RWPE1 (cell line): ENCODE data around the gene SLC38A8.
A peak's percentile ranks its signal among the peaks of the same experiment; 100 is the strongest.

Experiments used
- CTCF ChIA-PET: fragments of 350-600 bp; sonication (Branson Sonifier 250); formaldehyde crosslinking; extraction: SDS; loops from one replicate; lab custom pipeline; 2021; lab: Yijun Ruan, JAX
- POLR2A ChIA-PET: fragments of 400-600 bp; formaldehyde crosslinking; extraction: SDS; loops from one replicate; lab custom pipeline; 2020; ENCODE audit warnings: antibody characterized with exemption; ENCODE audit not compliant: low non-redundant PET; lab: Yijun Ruan, JAX
- DNase-seq: peaks from one replicate; pipeline ENCODE4 v3.0.0; 2012; ENCODE audit warnings: low spot score
- H3K27ac ChIP-seq: fragments of 450-650 bp; 2 replicates; pipeline ENCODE4 v1.5.1; 2017
- CTCF ChIP-seq: fragments of 450-650 bp; conservative IDR thresholded peaks from 2 replicates; pipeline ENCODE4 v1.5.1; 2017; ENCODE audit warnings: low read depth, mild to moderate bottlenecking

SLC38A8 gene

GRCh38 chr16:84054916-84055315, 12.3 kb upstream of the SLC38A8 start:
- no peak for TF ChIP-seq CTCF
- H3K27ac ChIP-seq: peak overlapping the region; percentile 21; the same call in 1 of the 2 replicates
- POLR2A ChIA-PET: no interaction called here
- CTCF ChIA-PET: interaction anchor here (1.0 kb wide), 1 partner anchor 8 kb away, joined by 3 read pairs; no protein-coding TSS in a partner anchor
- no peak for DNase-seq

- POLR2A ChIA-PET: no interaction called here
- H3K27ac ChIP-seq: no peak overlapping the region
- CTCF ChIA-PET: interaction anchor here (0.5 to 1.0 kb wide), 3 partner anchors 9 to 549 kb away, joined by 3 read pairs; no protein-coding TSS in a partner anchor
- DNase-seq: no peak
- TF ChIP-seq CTCF: no peak
Observed at GRCh38 chr16:84054271-84054670, 11.7 kb upstream of the SLC38A8 start.

GRCh38 chr16:84053237-84053636, 10.6 kb upstream of the SLC38A8 start:
- POLR2A ChIA-PET: no interaction called here
- no peak overlapping the region for H3K27ac ChIP-seq
- DNase-seq: no peak
- TF ChIP-seq CTCF: no peak
- CTCF ChIA-PET: interaction anchor here (0.5 to 1.1 kb wide), 2 partner anchors 10 to 91 kb away, joined by 3 to 4 read pairs; no protein-coding TSS in a partner anchor

GRCh38 chr16:84052071-84052622, 9.6 kb upstream of the SLC38A8 start:
- TF ChIP-seq CTCF: no peak
- ChIA-PET POLR2A (no interaction called here), CTCF (interaction anchor here (0.7 to 1.1 kb wide), 2 partner anchors 11 to 98 kb away, joined by 3 to 4 read pairs; no protein-coding TSS in a partner anchor)
- DNase-seq: no peak
- H3K27ac ChIP-seq: no peak overlapping the region

- H3K27ac ChIP-seq: no peak overlapping the region
- no peak for TF ChIP-seq CTCF
- no peak for DNase-seq
- ChIA-PET CTCF (no interaction called here), POLR2A (no interaction called here)
Observed at GRCh38 chr16:84050316-84050715, 7.7 kb upstream of the SLC38A8 start.

GRCh38 chr16:84049403-84050060, 6.9 kb upstream of the SLC38A8 start:
- TF ChIP-seq CTCF: no peak
- no peak for DNase-seq
- ChIA-PET CTCF (no interaction called here), POLR2A (no interaction called here)
- H3K27ac ChIP-seq: no peak overlapping the region
